ENCODE measurements around the gene DPH6.
"Not testable (repeated sequence)": the region's sequence is repeated elsewhere in the genome, so short reads cannot be mapped to it uniquely, and the experiment has no call there.

The DPH6 gene

GRCh38 chr15:35431281-35431680 lies 114.7 kb downstream of the DPH6 start:
- no peak for DNase-seq

GRCh38 chr15:35430301-35430700 lies 115.7 kb downstream of the DPH6 start:
- no peak for DNase-seq

- DNase-seq = no peak
These were observed 118.5 kb downstream of the DPH6 start for GRCh38 chr15:35427496-35427895.

- no peak for DNase-seq
These were observed 118.9 kb downstream of the DPH6 start for GRCh38 chr15:35427091-35427490.

- no peak for DNase-seq
These were observed 135.2 kb downstream of the DPH6 start for GRCh38 chr15:35410775-35411174.

GRCh38 chr15:35399901-35400300 lies 146.1 kb downstream of the DPH6 start:
- no peak for DNase-seq

- no peak for DNase-seq
These were observed 148.9 kb downstream of the DPH6 start for GRCh38 chr15:35397027-35397426.

- DNase-seq = no peak
These were observed 151.5 kb downstream of the DPH6 start for GRCh38 chr15:35394416-35394815.

- DNase-seq = no peak
These were observed 152.6 kb downstream of the DPH6 start for GRCh38 chr15:35393398-35393797.

GRCh38 chr15:35391408-35391984 lies 154.5 kb downstream of the DPH6 start:
- DNase-seq = not testable (repeated sequence)

GRCh38 chr15:35383506-35383905 lies 162.5 kb downstream of the DPH6 start:
- DNase-seq = no peak

- DNase-seq = no peak
These were observed 164.6 kb downstream of the DPH6 start for GRCh38 chr15:35381328-35381727.

- no peak for DNase-seq
These were observed 166.0 kb downstream of the DPH6 start for GRCh38 chr15:35379972-35380371.

- DNase-seq = not testable (repeated sequence)
These were observed 167.5 kb downstream of the DPH6 start for GRCh38 chr15:35378454-35378853.

- DNase-seq = no peak
These were observed 169.3 kb downstream of the DPH6 start for GRCh38 chr15:35376707-35377106.

GRCh38 chr15:35374661-35375060 lies 171.3 kb downstream of the DPH6 start:
- no peak for DNase-seq

- DNase-seq = no peak
These were observed 183.7 kb downstream of the DPH6 start for GRCh38 chr15:35362195-35362829.

GRCh38 chr15:35358824-35359223 lies 187.1 kb downstream of the DPH6 start:
- no peak for DNase-seq

GRCh38 chr15:35351059-35351458 lies 194.9 kb downstream of the DPH6 start:
- no peak for DNase-seq

- DNase-seq = no peak
These were observed 196.0 kb downstream of the DPH6 start for GRCh38 chr15:35349916-35350315.

GRCh38 chr15:35330916-35331315 lies 215.0 kb downstream of the DPH6 start:
- DNase-seq = no peak

- no peak for DNase-seq
These were observed 215.8 kb downstream of the DPH6 start for GRCh38 chr15:35330048-35330695.

- DNase-seq = no peak
These were observed 216.4 kb downstream of the DPH6 start for GRCh38 chr15:35329521-35329961.

GRCh38 chr15:35328836-35329235 lies 217.1 kb downstream of the DPH6 start:
- not testable (repeated sequence) for DNase-seq
